ENCODE measurements around the gene DMRTC2. TPM values are rescaled to one million over a fixed set of nuclear protein-coding genes. Genes with fewer than 3 reads are reported as not detected.

Gene DMRTC2
- total and polyA plus RNA-seq, 2 of the 13 experiments (the other 11 are each of a cell fraction or from before 2014, with no cell fraction given), result not detected

GRCh38 chr19:41887711-41888382, 43.0 kb downstream of the DMRTC2 start (continued):
- TF ChIP-seq, protein P1, sequence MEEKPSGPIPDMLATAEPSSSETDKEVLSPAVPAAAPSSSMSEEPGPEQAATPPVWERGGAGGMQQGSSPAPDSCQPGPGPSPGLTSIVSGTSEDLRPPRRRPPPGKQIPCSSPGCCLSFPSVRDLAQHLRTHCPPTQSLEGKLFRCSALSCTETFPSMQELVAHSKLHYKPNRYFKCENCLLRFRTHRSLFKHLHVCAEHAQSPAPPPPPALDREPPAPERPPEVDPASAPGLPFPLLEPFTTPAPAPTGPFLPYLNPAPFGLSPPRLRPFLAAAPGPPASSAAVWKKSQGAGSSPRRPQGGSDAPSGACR (CRISPR knock-in tag; IDR thresholded peaks at IDR 0.05), result no peak
- peak; percentile 84 for TF ChIP-seq ERF (CRISPR knock-in tag; IDR thresholded peaks at IDR 0.05)
- TF ChIP-seq ZBTB38 (CRISPR knock-in tag; IDR thresholded peaks at IDR 0.05), result peak; percentile 61; the same call in 1 of the 2 replicates
- peak; percentile 57 for TF ChIP-seq STAG1 (CRISPR knock-in tag; IDR thresholded peaks at IDR 0.05)
- TF ChIP-seq CBFB (CRISPR knock-in tag; IDR thresholded peaks at IDR 0.05), result peak; percentile 98
- TF ChIP-seq, protein P2, sequence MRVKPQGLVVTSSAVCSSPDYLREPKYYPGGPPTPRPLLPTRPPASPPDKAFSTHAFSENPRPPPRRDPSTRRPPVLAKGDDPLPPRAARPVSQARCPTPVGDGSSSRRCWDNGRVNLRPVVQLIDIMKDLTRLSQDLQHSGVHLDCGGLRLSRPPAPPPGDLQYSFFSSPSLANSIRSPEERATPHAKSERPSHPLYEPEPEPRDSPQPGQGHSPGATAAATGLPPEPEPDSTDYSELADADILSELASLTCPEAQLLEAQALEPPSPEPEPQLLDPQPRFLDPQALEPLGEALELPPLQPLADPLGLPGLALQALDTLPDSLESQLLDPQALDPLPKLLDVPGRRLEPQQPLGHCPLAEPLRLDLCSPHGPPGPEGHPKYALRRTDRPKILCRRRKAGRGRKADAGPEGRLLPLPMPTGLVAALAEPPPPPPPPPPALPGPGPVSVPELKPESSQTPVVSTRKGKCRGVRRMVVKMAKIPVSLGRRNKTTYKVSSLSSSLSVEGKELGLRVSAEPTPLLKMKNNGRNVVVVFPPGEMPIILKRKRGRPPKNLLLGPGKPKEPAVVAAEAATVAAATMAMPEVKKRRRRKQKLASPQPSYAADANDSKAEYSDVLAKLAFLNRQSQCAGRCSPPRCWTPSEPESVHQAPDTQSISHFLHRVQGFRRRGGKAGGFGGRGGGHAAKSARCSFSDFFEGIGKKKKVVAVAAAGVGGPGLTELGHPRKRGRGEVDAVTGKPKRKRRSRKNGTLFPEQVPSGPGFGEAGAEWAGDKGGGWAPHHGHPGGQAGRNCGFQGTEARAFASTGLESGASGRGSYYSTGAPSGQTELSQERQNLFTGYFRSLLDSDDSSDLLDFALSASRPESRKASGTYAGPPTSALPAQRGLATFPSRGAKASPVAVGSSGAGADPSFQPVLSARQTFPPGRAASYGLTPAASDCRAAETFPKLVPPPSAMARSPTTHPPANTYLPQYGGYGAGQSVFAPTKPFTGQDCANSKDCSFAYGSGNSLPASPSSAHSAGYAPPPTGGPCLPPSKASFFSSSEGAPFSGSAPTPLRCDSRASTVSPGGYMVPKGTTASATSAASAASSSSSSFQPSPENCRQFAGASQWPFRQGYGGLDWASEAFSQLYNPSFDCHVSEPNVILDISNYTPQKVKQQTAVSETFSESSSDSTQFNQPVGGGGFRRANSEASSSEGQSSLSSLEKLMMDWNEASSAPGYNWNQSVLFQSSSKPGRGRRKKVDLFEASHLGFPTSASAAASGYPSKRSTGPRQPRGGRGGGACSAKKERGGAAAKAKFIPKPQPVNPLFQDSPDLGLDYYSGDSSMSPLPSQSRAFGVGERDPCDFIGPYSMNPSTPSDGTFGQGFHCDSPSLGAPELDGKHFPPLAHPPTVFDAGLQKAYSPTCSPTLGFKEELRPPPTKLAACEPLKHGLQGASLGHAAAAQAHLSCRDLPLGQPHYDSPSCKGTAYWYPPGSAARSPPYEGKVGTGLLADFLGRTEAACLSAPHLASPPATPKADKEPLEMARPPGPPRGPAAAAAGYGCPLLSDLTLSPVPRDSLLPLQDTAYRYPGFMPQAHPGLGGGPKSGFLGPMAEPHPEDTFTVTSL (CRISPR knock-in tag; IDR thresholded peaks at IDR 0.05; ENCODE audit: borderline replicate concordance), result peak; percentile 43; the same call in 1 of the 2 replicates
- TF ChIP-seq, protein P3, sequence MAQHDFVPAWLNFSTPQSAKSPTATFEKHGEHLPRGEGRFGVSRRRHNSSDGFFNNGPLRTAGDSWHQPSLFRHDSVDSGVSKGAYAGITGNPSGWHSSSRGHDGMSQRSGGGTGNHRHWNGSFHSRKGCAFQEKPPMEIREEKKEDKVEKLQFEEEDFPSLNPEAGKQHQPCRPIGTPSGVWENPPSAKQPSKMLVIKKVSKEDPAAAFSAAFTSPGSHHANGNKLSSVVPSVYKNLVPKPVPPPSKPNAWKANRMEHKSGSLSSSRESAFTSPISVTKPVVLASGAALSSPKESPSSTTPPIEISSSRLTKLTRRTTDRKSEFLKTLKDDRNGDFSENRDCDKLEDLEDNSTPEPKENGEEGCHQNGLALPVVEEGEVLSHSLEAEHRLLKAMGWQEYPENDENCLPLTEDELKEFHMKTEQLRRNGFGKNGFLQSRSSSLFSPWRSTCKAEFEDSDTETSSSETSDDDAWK (CRISPR knock-in tag; IDR thresholded peaks at IDR 0.05), result no peak
- no peak for TF ChIP-seq ZFP36L1 (CRISPR knock-in tag; IDR thresholded peaks at IDR 0.05)
- no peak for TF ChIP-seq SNAI1 (CRISPR knock-in tag; IDR thresholded peaks at IDR 0.05; ENCODE audit: borderline replicate concordance)
- no peak for TF ChIP-seq TOE1 (CRISPR knock-in tag; IDR thresholded peaks at IDR 0.05)
- TF ChIP-seq ATF3 (CRISPR knock-in tag; IDR thresholded peaks at IDR 0.05), result peak; percentile 83
- no peak for TF ChIP-seq RFX3 (CRISPR knock-in tag; IDR thresholded peaks at IDR 0.05)
- TF ChIP-seq, protein P4, sequence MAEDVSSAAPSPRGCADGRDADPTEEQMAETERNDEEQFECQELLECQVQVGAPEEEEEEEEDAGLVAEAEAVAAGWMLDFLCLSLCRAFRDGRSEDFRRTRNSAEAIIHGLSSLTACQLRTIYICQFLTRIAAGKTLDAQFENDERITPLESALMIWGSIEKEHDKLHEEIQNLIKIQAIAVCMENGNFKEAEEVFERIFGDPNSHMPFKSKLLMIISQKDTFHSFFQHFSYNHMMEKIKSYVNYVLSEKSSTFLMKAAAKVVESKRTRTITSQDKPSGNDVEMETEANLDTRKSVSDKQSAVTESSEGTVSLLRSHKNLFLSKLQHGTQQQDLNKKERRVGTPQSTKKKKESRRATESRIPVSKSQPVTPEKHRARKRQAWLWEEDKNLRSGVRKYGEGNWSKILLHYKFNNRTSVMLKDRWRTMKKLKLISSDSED (CRISPR knock-in tag; IDR thresholded peaks at IDR 0.05), result no peak
- peak; percentile 61; the same call in 1 of the 2 replicates for TF ChIP-seq HOXA3 (CRISPR knock-in tag; IDR thresholded peaks at IDR 0.05)
- TF ChIP-seq MXI1 (IDR thresholded peaks at IDR 0.05; ENCODE audit: borderline replicate concordance, low read depth, low read length), result peak; percentile 68; the same call in 1 of the 3 replicates
- TF ChIP-seq MIER2 (CRISPR knock-in tag; IDR thresholded peaks at IDR 0.05), result 0 out of 2 replicates have a peak, but pooled peaks have one; percentile 44
- TF ChIP-seq NONO (IDR thresholded peaks at IDR 0.05), result no peak
- TF ChIP-seq NONO (CRISPR knock-in tag; conservative IDR thresholded peaks at IDR 0.05), result peak; percentile 86
- TF ChIP-seq POLR2A (IDR thresholded peaks at IDR 0.05; ENCODE audit: insufficient read depth in 1 of 2, low read depth in 2 of 2, low read length in 2 of 2), result no peak
- 0 out of 2 replicates have a peak, but pooled peaks have one; percentile 1 for TF ChIP-seq HOXD1 (CRISPR knock-in tag; IDR thresholded peaks at IDR 0.05)
- TF ChIP-seq ZNF788 (CRISPR knock-in tag; IDR thresholded peaks at IDR 0.05; ENCODE audit: borderline replicate concordance), result peak; percentile 84; the same call in 1 of the 2 replicates
- 0 out of 2 replicates have a peak, but pooled peaks have one; percentile 20 for TF ChIP-seq U2AF2 (IDR thresholded peaks at IDR 0.05; ENCODE audit: low read depth, low read length)
